ENCODE results near the gene CCDC170. TPM values are rescaled to one million over a fixed set of nuclear protein-coding genes. Genes with fewer than 3 reads are reported as not detected.

Gene CCDC170
- 1.3 TPM in 2 replicates for polyA plus RNA-seq

GRCh38 chr6:151493804-151494234 is at the start of gene CCDC170:
CCDC170 (plus strand) TSS chr6:151494017; CDS start chr6:151494129, 112 bp downstream.

GRCh38 chr6:151451950-151452749 is 41.7 kb upstream of the CCDC170 start, which contains the start of gene RMND1:
RMND1 (minus strand) TSS chr6:151452126; CDS start chr6:151445811, 6,315 bp downstream.

Other genes with a start within 250 kb of the CCDC170 start
- gene ZBTB2, start 102.5 kb upstream of the CCDC170 start, polyA plus RNA-seq = 1.4 and 2.1 TPM in 2 replicates
- 9.4 and 23.7 TPM in 2 replicates for gene RMND1, start 41.9 kb upstream of the CCDC170 start, polyA plus RNA-seq

Measured in Purkinje cell (primary cell).